Hepatocyte (in vitro differentiated cells): ENCODE data around the gene EYA4. TPM values are rescaled to one million over a fixed set of nuclear protein-coding genes. Genes with fewer than 3 reads are reported as not detected.

ENCODE experiments used
- DNase-seq: peaks from one replicate; pipeline ENCODE4 v3.0.0-alpha.2; 2016; ENCODE audit warnings: low spot score
- H2AFZ ChIP-seq: fragments of 200-600 bp; sonication (generic); 2 replicates; pipeline ENCODE4 v1.6.0; 2016; ENCODE audit warnings: antibody characterized with exemption, mild to moderate bottlenecking
- H3K27ac ChIP-seq: fragments of 200-600 bp; sonication (generic); 2 replicates; pipeline ENCODE4 v1.5.1; 2016; ENCODE audit warnings: mild to moderate bottlenecking
- H3K27me3 ChIP-seq: fragments of 200-600 bp; sonication (generic); 2 replicates; pipeline ENCODE4 v1.6.1; 2016
- H3K36me3 ChIP-seq: fragments of 200-600 bp; sonication (generic); replicated peaks from 2 replicates; pipeline ENCODE4 v1.5.1; 2016; ENCODE audit warnings: low read depth; ENCODE audit not compliant: insufficient read depth
- H3K4me1 ChIP-seq: fragments of 200-600 bp; sonication (generic); 2 replicates; pipeline ENCODE4 v1.5.1; 2016; ENCODE audit warnings: mild to moderate bottlenecking, moderate library complexity; ENCODE audit not compliant: insufficient read depth
- H3K4me2 ChIP-seq: fragments of 200-600 bp; sonication (generic); 2 replicates; pipeline ENCODE4 v1.6.0; 2016
- H3K4me3 ChIP-seq: fragments of 200-600 bp; sonication (generic); 2 replicates; pipeline ENCODE4 v1.5.1; 2016; ENCODE audit warnings: mild to moderate bottlenecking
- H3K79me2 ChIP-seq: fragments of 200-600 bp; sonication (generic); 2 replicates; pipeline ENCODE4 v1.6.0; 2017; ENCODE audit warnings: mild to moderate bottlenecking
- H3K9me2 ChIP-seq: fragments of 200-600 bp; sonication (generic); replicated peaks from 2 replicates; pipeline ENCODE4 v1.6.0; 2017; ENCODE audit warnings: mild to moderate bottlenecking; ENCODE audit not compliant: insufficient read depth
- H3K9me3 ChIP-seq: fragments of 200-600 bp; sonication (generic); 2 replicates; pipeline ENCODE4 v1.5.1; 2016; ENCODE audit warnings: low read depth, mild to moderate bottlenecking
- H4K20me1 ChIP-seq: fragments of 200-600 bp; sonication (generic); 2 replicates; pipeline ENCODE4 v1.6.0; 2016; ENCODE audit warnings: mild to moderate bottlenecking; ENCODE audit not compliant: insufficient read depth, poor library complexity, severe bottlenecking
- CTCF ChIP-seq: fragments of 200-600 bp; sonication (generic); IDR thresholded peaks from 2 replicates; pipeline ENCODE4 v1.5.1; 2016; ENCODE audit warnings: antibody characterized with exemption, mild to moderate bottlenecking; ENCODE audit not compliant: poor library complexity
- EZH2 ChIP-seq: fragments of 200-600 bp; sonication (generic); IDR thresholded peaks from 2 replicates; pipeline ENCODE4 v1.6.1; 2016; ENCODE audit warnings: antibody characterized with exemption, mild to moderate bottlenecking, borderline replicate concordance
- EZH2phosphoT487 ChIP-seq: fragments of 200-600 bp; sonication (generic); IDR thresholded peaks from one replicate; pipeline ENCODE4 v1.6.1; 2018; ENCODE audit warnings: antibody characterized with exemption, mild to moderate bottlenecking, low read depth, moderate library complexity; ENCODE audit not compliant: unreplicated experiment, severe bottlenecking
- WGBS: methylation state at CpG from one replicate; pipeline ENCODE4 v1.1.6; 2016; ENCODE audit warnings: low lambda C conversion rate; ENCODE audit errors: missing lambda C conversion rate; 5-methylcytosine and 5-hydroxymethylcytosine counted together
- polyA plus RNA-seq: library from polyadenylated mRNA; unstranded; fragments of >200 nt; fragmentation: Nextera tagmentation; extraction: Ambion mirVana; gene quantifications from 2 replicates; pipeline ENCODE4 v1.2.1, GENCODE V29; 2016
- total RNA-seq: library from RNA; depleted of rRNA; stranded (reverse); fragments of >200 nt; gene quantifications from 2 replicates; pipeline ENCODE4 v1.2.3, GENCODE V29; 2014

The EYA4 gene
- total and polyA plus RNA-seq, 2 experiments from 2014 or later, result 0.33 to 1.8 TPM

GRCh38 chr6:133424359-133424758 is 183.2 kb downstream of the EYA4 start:
- H3K9me3 ChIP-seq, result no peaks in the 10 kb centered on the region
- no peaks in the 10 kb centered on the region for H3K79me2 ChIP-seq
- H3K9me2 ChIP-seq, result no peaks in the 10 kb centered on the region
- no peaks in the 10 kb centered on the region for H3K27me3 ChIP-seq
- no peak overlapping the region for H2AFZ ChIP-seq
- no peaks in the 10 kb centered on the region for H3K36me3 ChIP-seq
- H3K4me1 ChIP-seq, result no peaks in the 10 kb centered on the region
- no peak overlapping the region for H3K27ac ChIP-seq
- no peak for DNase-seq
- no peak overlapping the region for H3K4me2 ChIP-seq
- H3K4me3 ChIP-seq, result no peak overlapping the region
- WGBS, result 95% methylated on average over 5 of the region's 5 CpGs
- no peaks in the 10 kb centered on the region for H4K20me1 ChIP-seq
- TF ChIP-seq CTCF, result no peak
- TF ChIP-seq EZH2, result no peak
- no peak for TF ChIP-seq EZH2phosphoT487

GRCh38 chr6:133426038-133426437 is 184.9 kb downstream of the EYA4 start:
- Histone ChIP-seq H3K9me2 (no peaks in the 10 kb centered on the region), H3K27me3 (no peaks in the 10 kb centered on the region), H3K36me3 (no peaks in the 10 kb centered on the region), H4K20me1 (no peaks in the 10 kb centered on the region), H3K4me1 (no peaks in the 10 kb centered on the region), H3K4me2 (no peak overlapping the region), H2AFZ (no peak overlapping the region), H3K9me3 (no peaks in the 10 kb centered on the region), H3K27ac (no peak overlapping the region), H3K4me3 (no peak overlapping the region), H3K79me2 (no peaks in the 10 kb centered on the region)
- DNase-seq, result no peak
- TF ChIP-seq CTCF (no peak), EZH2 (no peak), EZH2phosphoT487 (no peak)
- 90% methylated on average over 3 of the region's 3 CpGs for WGBS

- WGBS, result 61% methylated on average over 3 of the region's 3 CpGs
- no peak overlapping the region for H3K27ac ChIP-seq
Measured at GRCh38 chr6:133428295-133428694, 187.1 kb downstream of the EYA4 start.

More at GRCh38 chr6:133428295-133428694, 187.1 kb downstream of the EYA4 start:
- Histone ChIP-seq H3K4me2 (no peak overlapping the region), H3K9me3 (no peaks in the 10 kb centered on the region), H3K4me1 (no peaks in the 10 kb centered on the region), H3K4me3 (no peak overlapping the region), H3K79me2 (no peaks in the 10 kb centered on the region), H4K20me1 (no peaks in the 10 kb centered on the region), H3K9me2 (no peaks in the 10 kb centered on the region), H2AFZ (no peak overlapping the region), H3K36me3 (no peaks in the 10 kb centered on the region), H3K27me3 (no peaks in the 10 kb centered on the region)
- TF ChIP-seq EZH2phosphoT487 (no peak), CTCF (no peak), EZH2 (no peak)
- DNase-seq, result no peak
